ENCODE measurements around the gene SPATA2. TPM values are rescaled to one million over a fixed set of nuclear protein-coding genes. Genes with fewer than 3 reads are reported as not detected.
"Not testable (repeated sequence)": the region's sequence is repeated elsewhere in the genome, so short reads cannot be mapped to it uniquely, and the experiment has no call there.

The SPATA2 gene
- total RNA-seq, 1 donor from 2014 or later, result 0.79 TPM

DNA sequence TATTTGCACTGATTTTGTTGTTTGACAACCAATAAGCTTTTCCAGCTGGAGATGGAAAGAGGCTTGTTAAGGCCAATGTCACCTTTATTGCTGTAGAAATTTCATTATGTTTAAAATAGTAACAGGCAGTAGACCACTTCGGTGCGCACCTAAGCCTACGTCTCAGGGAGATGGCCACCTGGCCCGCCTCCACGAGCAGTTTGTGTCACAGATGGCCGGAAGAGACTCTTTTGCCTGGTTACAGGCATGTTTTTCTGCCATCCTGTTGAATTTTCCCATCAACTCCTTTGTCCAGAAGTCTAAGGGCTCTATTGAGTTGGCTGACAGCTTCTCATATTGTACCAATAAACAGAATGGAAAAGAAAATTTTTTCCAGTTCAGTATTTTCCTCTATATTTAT is 51.7 kb downstream of the SPATA2 start:
- FAIRE-seq, result no peak
- no peak for DNase-seq (ENCODE audit: low read depth)
- no peak for TF ChIP-seq CTCF (IDR thresholded peaks at IDR 0.05; ENCODE audit: insufficient read depth, low read length, severe bottlenecking)
- Histone ChIP-seq H3K27me3 (ENCODE audit: control insufficient read depth, insufficient read depth, low read length) (no peaks in the 10 kb centered on the region), H3K4me3 (ENCODE audit: low read depth, low read length) (no peak overlapping the region), H3K36me3 (ENCODE audit: control insufficient read depth, insufficient read depth, low read length) (peaks cover 2% of the 10 kb centered on the region)

DNA sequence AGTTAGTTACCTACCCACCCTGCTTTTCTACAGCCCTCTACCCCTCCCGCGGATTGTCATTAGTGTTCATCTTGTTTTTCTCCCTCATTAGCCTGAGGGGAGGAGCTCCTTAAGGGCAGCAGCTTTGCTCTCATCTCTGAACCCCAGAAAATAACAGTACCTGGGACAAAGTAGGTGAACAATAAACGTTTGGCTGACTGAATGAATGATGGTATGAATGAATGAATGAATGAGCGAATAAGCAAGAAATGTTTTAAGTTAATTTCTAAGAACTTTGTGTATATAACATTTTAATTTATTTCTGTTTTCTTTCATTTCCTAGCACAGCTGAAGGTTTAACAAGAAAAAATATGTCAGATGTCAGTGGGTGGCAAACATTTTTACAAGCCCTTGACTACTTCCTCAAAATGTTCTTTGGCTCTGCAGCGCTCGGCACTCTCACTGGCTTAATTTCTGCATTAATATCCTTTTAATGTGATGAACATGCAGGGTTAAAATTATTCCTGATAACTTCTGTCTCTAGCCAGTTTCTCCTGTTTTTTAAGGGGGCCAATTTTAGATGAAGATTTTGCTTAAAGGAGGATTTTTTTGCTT is 52.6 kb downstream of the SPATA2 start:
- TF ChIP-seq CTCF (IDR thresholded peaks at IDR 0.05; ENCODE audit: insufficient read depth, low read length, severe bottlenecking), result no peak
- no peak overlapping the region for H3K4me3 ChIP-seq (ENCODE audit: low read depth, low read length)
- no peak for DNase-seq (ENCODE audit: low read depth)
- no peak for FAIRE-seq
- no peaks in the 10 kb centered on the region for H3K27me3 ChIP-seq (ENCODE audit: control insufficient read depth, insufficient read depth, low read length)
- peaks cover 2% of the 10 kb centered on the region for H3K36me3 ChIP-seq (ENCODE audit: control insufficient read depth, insufficient read depth, low read length)

DNA sequence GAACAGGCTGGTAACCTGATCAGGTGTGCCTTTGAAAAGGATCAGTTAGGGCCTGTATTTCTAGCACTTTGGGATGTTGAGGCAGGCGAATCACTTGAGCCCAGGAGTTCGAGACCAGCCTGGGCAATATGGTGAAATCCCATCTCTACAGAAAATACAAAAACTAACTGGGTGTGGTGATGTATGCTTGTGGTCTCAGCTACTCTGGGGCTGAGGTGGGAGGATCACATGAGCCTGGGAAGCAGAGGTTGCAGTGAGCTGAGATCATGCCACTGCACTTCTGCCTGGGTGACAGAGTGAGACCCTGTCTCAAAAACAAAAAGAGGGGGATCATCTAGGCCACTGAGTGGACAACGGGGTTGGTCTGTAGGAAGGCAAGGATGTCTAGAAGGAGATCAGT is 54.1 kb downstream of the SPATA2 start:
- not testable (repeated sequence) for FAIRE-seq; H3K36me3 ChIP-seq (ENCODE audit: control insufficient read depth, insufficient read depth, low read length); H3K4me3 ChIP-seq (ENCODE audit: low read depth, low read length); H3K27me3 ChIP-seq (ENCODE audit: control insufficient read depth, insufficient read depth, low read length); DNase-seq (ENCODE audit: low read depth)

- Histone ChIP-seq H3K27me3 (ENCODE audit: control insufficient read depth, insufficient read depth, low read length) (no peaks in the 10 kb centered on the region), H3K36me3 (ENCODE audit: control insufficient read depth, insufficient read depth, low read length) (peaks cover 3% of the 10 kb centered on the region), H3K4me3 (ENCODE audit: low read depth, low read length) (no peak overlapping the region)
- no peak for TF ChIP-seq CTCF (IDR thresholded peaks at IDR 0.05; ENCODE audit: insufficient read depth, low read length, severe bottlenecking)
- no peak for FAIRE-seq
- peak; percentile 75 for DNase-seq (ENCODE audit: low read depth)
These were observed 55.5 kb downstream of the SPATA2 start for GRCh38 chr20:49859807-49860206.

- Histone ChIP-seq H3K27me3 (ENCODE audit: control insufficient read depth, insufficient read depth, low read length) (no peaks in the 10 kb centered on the region), H3K36me3 (ENCODE audit: control insufficient read depth, insufficient read depth, low read length) (peaks cover 1% of the 10 kb centered on the region), H3K4me3 (ENCODE audit: low read depth, low read length) (no peak overlapping the region)
- no peak for TF ChIP-seq CTCF (IDR thresholded peaks at IDR 0.05; ENCODE audit: insufficient read depth, low read length, severe bottlenecking)
- FAIRE-seq (no peak), DNase-seq (ENCODE audit: low read depth) (no peak)
These were observed 56.3 kb downstream of the SPATA2 start for GRCh38 chr20:49859011-49859410.

DNA sequence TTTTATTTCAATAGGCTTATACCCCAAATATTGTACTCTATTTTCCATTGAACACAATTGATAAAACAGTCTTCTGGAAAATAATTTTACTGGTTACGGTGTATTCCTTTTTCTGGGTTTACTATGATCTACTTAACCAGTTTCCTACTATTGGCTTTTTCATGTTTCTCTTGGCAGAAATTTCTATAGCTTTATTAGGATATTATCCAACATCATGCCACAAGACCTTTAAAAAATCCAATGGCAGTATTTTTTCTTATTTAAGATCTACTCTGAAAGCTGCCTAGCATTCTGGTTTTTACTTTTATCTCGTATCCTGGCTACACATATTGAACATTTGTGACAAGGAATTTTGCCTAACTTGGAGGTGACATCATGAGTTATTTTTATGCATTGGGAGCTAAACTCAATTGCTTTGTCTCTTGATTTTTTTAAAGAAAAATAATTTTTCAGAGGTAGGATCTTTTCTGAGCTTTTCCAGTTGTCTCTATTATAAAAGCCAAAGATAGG is 57.2 kb downstream of the SPATA2 start:
- no peak for FAIRE-seq
- no peak for DNase-seq (ENCODE audit: low read depth)
- peaks cover 1% of the 10 kb centered on the region for H3K36me3 ChIP-seq (ENCODE audit: control insufficient read depth, insufficient read depth, low read length)

More for the DNA sequence above, 57.2 kb downstream of the SPATA2 start:
- no peaks in the 10 kb centered on the region for H3K27me3 ChIP-seq (ENCODE audit: control insufficient read depth, insufficient read depth, low read length)
- TF ChIP-seq CTCF (IDR thresholded peaks at IDR 0.05; ENCODE audit: insufficient read depth, low read length, severe bottlenecking), result no peak
- H3K4me3 ChIP-seq (ENCODE audit: low read depth, low read length), result no peak overlapping the region

Data from bronchial epithelial cell (primary cell).